Activated CD4-positive, alpha-beta T cell treated with anti-CD3 and anti-CD28 coated beads, Interleukin-2, amount 10 ng/mL, durations not matched to agents 7 days and 5 days (primary cell): ENCODE results near the gene HSD17B2. TPM values are rescaled to one million over a fixed set of nuclear protein-coding genes. Genes with fewer than 3 reads are reported as not detected.

Experiments
- CTCF ChIA-PET: fragments of 350-600 bp; sonication (Branson Sonifier 250); formaldehyde crosslinking; loops from one replicate; lab custom pipeline; 2021; ENCODE audit warnings: antibody characterized with exemption; lab: Charles Lee
- POLR2A ChIA-PET: fragments of 350-600 bp; sonication (Branson Sonifier 250); formaldehyde crosslinking; loops from one replicate; lab custom pipeline; 2021; ENCODE audit warnings: antibody characterized with exemption; lab: Charles Lee
- DNase-seq: peaks from one replicate; pipeline ENCODE4 v3.0.0-alpha.2; 2020
- H3K27ac Mint-ChIP-seq: one replicate; pipeline ENCODE4 v1.8.0; 2021; ENCODE audit warnings: mild to moderate bottlenecking, moderate library complexity, mixed read lengths
- H3K27me3 Mint-ChIP-seq: one replicate; pipeline ENCODE4 v1.8.0; 2021; ENCODE audit warnings: mixed read lengths
- H3K36me3 Mint-ChIP-seq: one replicate; pipeline ENCODE4 v1.8.0; 2021; ENCODE audit warnings: low read depth, mixed read lengths
- H3K4me1 Mint-ChIP-seq: one replicate; pipeline ENCODE4 v1.8.0; 2021; ENCODE audit warnings: mixed read lengths
- H3K4me3 Mint-ChIP-seq: one replicate; pipeline ENCODE4 v1.8.0; 2021; ENCODE audit warnings: mild to moderate bottlenecking, moderate library complexity, mixed read lengths
- H3K9me3 Mint-ChIP-seq: one replicate; pipeline ENCODE4 v1.8.0; 2021; ENCODE audit warnings: mixed read lengths
- total RNA-seq, 2 experiments: library from RNA; stranded (reverse); gene quantifications; one replicate each; pipeline ENCODE4 v1.2.3, GENCODE V29; 2021

Gene HSD17B2
- total RNA-seq, 2 experiments from 2014 or later = not detected

DNA sequence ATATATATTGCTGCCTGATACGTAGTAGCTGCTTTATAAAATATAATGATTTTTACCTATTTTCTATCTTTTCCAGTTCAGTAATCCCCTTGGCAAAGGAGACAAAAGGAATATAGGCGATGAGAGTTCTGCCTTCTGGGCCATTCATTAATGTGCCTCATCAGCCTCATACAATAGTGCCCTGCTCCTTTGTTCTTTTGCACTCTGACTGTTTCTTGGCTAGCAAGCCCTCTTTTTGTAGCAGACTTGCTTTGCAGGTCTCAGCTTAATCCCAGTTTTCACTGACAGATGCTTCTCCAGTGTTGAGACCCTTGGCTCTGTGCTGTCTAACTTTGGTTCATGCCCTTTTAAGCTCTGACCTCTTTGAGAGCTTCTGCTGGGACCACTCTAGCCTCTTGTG is 10.4 kb downstream of the HSD17B2 start:
- ChIA-PET CTCF (interaction anchor here (1.0 kb wide), 1 partner anchor 15 kb away, joined by 6 read pairs; no protein-coding TSS in a partner anchor), POLR2A (no interaction called here)
- Mint-ChIP-seq H3K9me3 (no peaks in the 10 kb centered on the region), H3K4me3 (no peak overlapping the region), H3K4me1 (no peaks in the 10 kb centered on the region), H3K27me3 (peaks cover 14% of the 10 kb centered on the region), H3K27ac (no peak overlapping the region), H3K36me3 (no peaks in the 10 kb centered on the region)
- no peak for DNase-seq

DNA sequence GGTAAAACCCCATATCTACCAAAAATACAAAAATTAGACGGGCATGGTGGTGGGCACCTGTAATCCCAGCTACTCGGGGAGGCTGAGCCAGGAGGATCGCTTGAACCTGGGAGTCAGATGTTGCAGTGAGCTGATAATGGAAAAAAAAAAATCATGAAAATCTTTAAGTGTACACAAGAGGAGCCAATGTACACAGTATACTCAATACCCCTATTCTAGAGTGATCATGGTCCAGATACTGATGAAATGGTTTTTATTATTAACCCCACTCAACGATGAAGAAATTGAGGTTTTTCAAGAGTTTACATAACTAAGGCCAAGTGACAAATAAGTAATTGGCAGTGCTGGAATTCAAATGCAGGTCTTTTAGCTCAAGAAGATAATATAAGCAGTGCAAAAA is 11.5 kb downstream of the HSD17B2 start:
- Mint-ChIP-seq H3K4me3 (no peak overlapping the region), H3K9me3 (no peaks in the 10 kb centered on the region), H3K27ac (no peak overlapping the region), H3K4me1 (no peaks in the 10 kb centered on the region), H3K27me3 (peaks cover 18% of the 10 kb centered on the region), H3K36me3 (no peaks in the 10 kb centered on the region)
- ChIA-PET CTCF (interaction anchor here (0.6 kb wide), 1 partner anchor 1288 kb away, joined by 3 read pairs; no protein-coding TSS in a partner anchor), POLR2A (no interaction called here)
- DNase-seq = no peak

DNA sequence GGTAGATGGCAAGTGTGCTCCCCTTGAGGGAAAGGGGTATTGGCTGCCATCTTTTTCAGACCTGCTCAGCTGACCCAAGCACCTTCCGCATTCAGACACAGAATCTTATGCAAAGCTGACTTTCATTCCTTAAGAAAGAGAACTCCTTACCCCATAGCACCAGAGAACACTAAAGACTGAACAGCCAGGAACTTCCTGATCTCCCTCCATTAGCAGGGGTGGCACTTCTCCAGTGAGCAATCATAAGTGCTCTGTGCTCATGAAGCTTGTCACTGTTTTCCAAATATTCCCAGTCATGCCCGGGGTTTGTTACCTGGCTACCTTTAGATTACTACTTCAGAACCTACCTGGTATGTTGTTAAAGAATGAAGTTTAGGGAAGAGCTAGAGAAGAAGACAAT is 11.9 kb downstream of the HSD17B2 start:
- H3K4me3 Mint-ChIP-seq = no peak overlapping the region
- no peak overlapping the region for H3K27ac Mint-ChIP-seq
- H3K36me3 Mint-ChIP-seq = no peaks in the 10 kb centered on the region
- POLR2A ChIA-PET = no interaction called here
- H3K4me1 Mint-ChIP-seq = no peaks in the 10 kb centered on the region
- CTCF ChIA-PET = interaction anchor here (0.6 kb wide), 1 partner anchor 1288 kb away, joined by 3 read pairs; no protein-coding TSS in a partner anchor
- no peaks in the 10 kb centered on the region for H3K9me3 Mint-ChIP-seq
- DNase-seq = no peak
- peaks cover 18% of the 10 kb centered on the region for H3K27me3 Mint-ChIP-seq

DNA sequence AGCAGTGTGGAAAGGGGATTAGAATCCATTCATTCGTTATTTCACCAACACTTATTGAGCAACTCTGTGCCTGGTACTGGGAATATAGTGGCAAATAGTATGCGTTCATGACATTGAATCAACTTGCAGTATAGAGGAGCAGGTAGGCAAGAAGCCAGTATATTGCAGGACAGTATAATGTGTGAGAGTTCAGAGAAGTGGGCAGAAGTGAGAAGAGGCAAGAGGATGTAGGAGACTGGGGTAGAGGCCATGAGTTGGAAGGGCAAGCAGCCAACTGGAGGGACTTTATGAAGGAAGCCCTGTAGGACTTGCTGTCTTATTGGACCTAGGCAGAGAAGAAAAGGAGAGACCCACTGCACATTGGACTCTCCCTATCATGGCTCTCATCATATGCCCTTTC is 12.3 kb downstream of the HSD17B2 start:
- H3K4me3 Mint-ChIP-seq = no peak overlapping the region
- no peak overlapping the region for H3K27ac Mint-ChIP-seq
- H3K27me3 Mint-ChIP-seq = peaks cover 18% of the 10 kb centered on the region
- H3K4me1 Mint-ChIP-seq = no peaks in the 10 kb centered on the region
- no peak for DNase-seq
- ChIA-PET POLR2A (no interaction called here), CTCF (interaction anchor here (0.6 to 1.0 kb wide), 2 partner anchors 23 to 1287 kb away, joined by 3 read pairs; no protein-coding TSS in a partner anchor)
- H3K9me3 Mint-ChIP-seq = no peaks in the 10 kb centered on the region
- H3K36me3 Mint-ChIP-seq = no peaks in the 10 kb centered on the region

DNA sequence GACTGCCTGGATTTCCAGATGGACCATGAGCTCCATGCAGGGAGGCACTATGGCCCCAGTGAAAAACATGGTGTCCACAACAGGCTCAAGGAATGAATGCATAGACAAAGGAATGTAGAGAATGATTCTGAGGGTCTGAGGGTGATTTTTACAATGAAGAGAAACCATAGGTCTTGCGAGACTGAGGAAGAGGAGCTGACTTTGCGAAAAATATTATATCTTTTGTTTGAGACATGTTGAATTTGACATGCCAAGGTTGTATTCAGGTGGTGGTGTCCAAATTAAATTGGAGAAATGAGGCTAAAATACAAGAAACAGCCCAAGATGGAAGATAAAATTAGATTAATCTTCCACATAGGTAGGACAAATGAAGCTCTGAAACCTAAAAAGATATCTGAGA is 12.7 kb downstream of the HSD17B2 start:
- no peaks in the 10 kb centered on the region for H3K9me3 Mint-ChIP-seq
- H3K27me3 Mint-ChIP-seq = peaks cover 18% of the 10 kb centered on the region
- H3K36me3 Mint-ChIP-seq = no peaks in the 10 kb centered on the region
- no peak overlapping the region for H3K27ac Mint-ChIP-seq
- no peaks in the 10 kb centered on the region for H3K4me1 Mint-ChIP-seq
- ChIA-PET POLR2A (no interaction called here), CTCF (interaction anchor here (1.0 kb wide), 1 partner anchor 23 kb away, joined by 3 read pairs; no protein-coding TSS in a partner anchor)
- no peak overlapping the region for H3K4me3 Mint-ChIP-seq
- DNase-seq = no peak

DNA sequence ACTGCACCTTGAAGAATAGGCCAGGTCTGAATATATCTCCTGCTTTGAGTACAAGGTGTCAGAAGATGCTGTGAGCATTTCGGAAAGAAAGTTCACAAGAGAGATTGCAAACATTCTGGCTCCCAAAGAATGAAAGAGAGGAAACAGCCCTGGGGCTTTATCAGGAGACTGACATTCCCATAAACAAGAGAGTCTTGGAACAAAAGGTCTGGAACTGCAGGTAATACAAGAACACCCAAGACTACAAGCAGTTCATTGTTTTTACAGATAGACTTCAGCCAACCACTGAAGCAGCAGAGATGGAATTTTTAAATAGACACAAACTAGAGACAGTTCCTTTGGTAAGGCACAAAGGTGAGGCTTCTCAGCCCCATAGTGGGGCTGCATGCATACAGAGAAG is 14.4 kb downstream of the HSD17B2 start:
- ChIA-PET POLR2A (no interaction called here), CTCF (no interaction called here)
- Mint-ChIP-seq H3K4me3 (no peak overlapping the region), H3K27me3 (peaks cover 28% of the 10 kb centered on the region), H3K27ac (no peak overlapping the region), H3K36me3 (no peaks in the 10 kb centered on the region), H3K9me3 (no peaks in the 10 kb centered on the region), H3K4me1 (no peaks in the 10 kb centered on the region)
- no peak for DNase-seq

DNA sequence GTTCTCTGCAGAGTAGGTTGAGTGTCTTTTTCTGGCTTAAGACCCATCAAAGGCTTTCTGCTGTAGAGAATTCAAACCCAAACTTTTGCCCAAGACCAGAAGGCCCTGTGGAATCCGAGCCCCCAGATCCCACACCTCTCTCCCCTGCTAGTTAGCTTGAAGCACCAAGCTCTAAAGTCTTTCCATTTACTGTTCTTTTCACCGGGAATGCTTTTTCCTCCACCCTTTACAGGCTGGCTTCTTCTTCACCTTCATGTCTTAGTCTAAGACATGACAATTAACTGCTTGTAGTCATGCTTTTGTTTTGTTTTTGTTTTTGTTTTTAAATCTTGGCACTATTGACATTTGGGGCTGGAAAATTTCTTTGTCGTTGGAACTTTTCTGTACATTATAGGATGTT is 15.5 kb downstream of the HSD17B2 start:
- CTCF ChIA-PET = interaction anchor here (1.4 kb wide), 1 partner anchor 179 kb away, joined by 3 read pairs; no protein-coding TSS in a partner anchor
- no peak overlapping the region for H3K27ac Mint-ChIP-seq
- peaks cover 28% of the 10 kb centered on the region for H3K27me3 Mint-ChIP-seq

DNA sequence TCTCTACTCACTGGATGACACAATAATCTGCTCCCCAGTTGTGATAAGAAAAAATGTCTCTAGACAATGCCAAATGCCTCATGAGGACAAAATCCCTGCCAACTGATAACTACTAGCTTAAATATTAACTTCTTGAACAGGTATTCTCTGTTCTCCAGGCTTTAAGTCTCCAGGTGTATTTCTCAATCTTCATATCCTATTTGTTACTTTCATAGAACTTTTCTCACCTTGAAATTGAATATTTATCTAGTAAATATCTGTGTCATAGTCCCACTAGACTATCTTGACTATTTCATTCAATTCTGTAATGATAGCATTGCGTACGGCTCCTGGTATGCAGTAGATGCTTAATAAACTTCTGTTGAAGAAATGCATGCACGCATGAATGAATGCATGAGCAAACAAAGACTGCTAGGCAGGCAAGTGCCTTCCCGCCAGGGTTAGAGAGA is 15.9 kb downstream of the HSD17B2 start:
- no peaks in the 10 kb centered on the region for H3K36me3 Mint-ChIP-seq
- no peak overlapping the region for H3K27ac Mint-ChIP-seq
- no peak overlapping the region for H3K4me3 Mint-ChIP-seq
- ChIA-PET CTCF (interaction anchor here (1.4 kb wide), 1 partner anchor 179 kb away, joined by 3 read pairs; no protein-coding TSS in a partner anchor), POLR2A (no interaction called here)
- no peak for DNase-seq
- H3K27me3 Mint-ChIP-seq = peaks cover 28% of the 10 kb centered on the region
- no peaks in the 10 kb centered on the region for H3K4me1 Mint-ChIP-seq
- no peaks in the 10 kb centered on the region for H3K9me3 Mint-ChIP-seq

More for the DNA sequence above, 15.5 kb downstream of the HSD17B2 start:
- DNase-seq = no peak
- H3K36me3 Mint-ChIP-seq = no peaks in the 10 kb centered on the region
- H3K9me3 Mint-ChIP-seq = no peaks in the 10 kb centered on the region
- no peaks in the 10 kb centered on the region for H3K4me1 Mint-ChIP-seq
- H3K4me3 Mint-ChIP-seq = no peak overlapping the region
- POLR2A ChIA-PET = no interaction called here

DNA sequence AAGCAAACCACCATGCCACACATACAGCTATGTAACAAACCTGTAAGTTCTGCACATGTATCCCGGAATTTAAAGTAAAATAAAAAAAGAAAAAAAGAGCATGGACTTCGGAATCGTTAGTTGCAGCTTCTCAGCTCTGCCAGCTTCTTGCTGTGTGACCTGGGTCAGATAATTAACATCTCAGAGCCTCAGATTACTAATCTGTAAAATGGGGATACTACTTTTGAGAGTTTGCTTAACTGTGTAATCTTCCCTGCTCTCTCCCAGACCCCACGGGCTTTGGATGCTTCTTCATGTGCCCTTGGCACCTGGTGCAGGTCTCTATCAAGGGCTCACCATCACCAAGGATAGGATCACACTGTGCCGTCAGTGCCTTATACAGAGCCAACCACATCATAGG is 16.6 kb downstream of the HSD17B2 start:
- no peaks in the 10 kb centered on the region for H3K4me1 Mint-ChIP-seq
- ChIA-PET CTCF (interaction anchor here (1.4 kb wide), 1 partner anchor 178 kb away, joined by 3 read pairs; no protein-coding TSS in a partner anchor), POLR2A (no interaction called here)
- no peaks in the 10 kb centered on the region for H3K36me3 Mint-ChIP-seq
- DNase-seq = no peak
- H3K27me3 Mint-ChIP-seq = peaks cover 28% of the 10 kb centered on the region
- no peak overlapping the region for H3K4me3 Mint-ChIP-seq
- H3K27ac Mint-ChIP-seq = no peak overlapping the region
- no peaks in the 10 kb centered on the region for H3K9me3 Mint-ChIP-seq

DNA sequence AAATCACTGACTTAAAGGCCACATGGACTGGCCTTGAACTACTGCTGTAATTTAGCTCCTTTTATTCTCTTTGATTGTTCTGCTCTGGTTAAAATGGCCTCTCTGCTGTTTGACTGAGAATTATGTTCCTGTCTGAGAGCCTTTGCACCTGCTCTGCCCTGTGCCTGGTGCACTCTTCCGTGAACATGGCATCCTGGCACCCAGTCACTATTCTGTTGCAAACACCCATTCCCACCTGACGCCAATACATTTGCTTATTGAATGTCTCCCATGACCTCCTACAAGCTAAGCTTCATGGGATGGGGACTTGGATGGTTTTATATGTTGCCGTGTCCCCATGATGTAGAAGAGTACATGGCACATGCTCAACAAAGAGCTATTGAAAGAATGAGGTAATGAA is 20.1 kb downstream of the HSD17B2 start:
- Mint-ChIP-seq H3K36me3 (no peaks in the 10 kb centered on the region), H3K9me3 (no peaks in the 10 kb centered on the region), H3K4me1 (no peaks in the 10 kb centered on the region), H3K4me3 (no peak overlapping the region), H3K27ac (no peak overlapping the region), H3K27me3 (peaks cover 18% of the 10 kb centered on the region)
- DNase-seq = no peak
- ChIA-PET POLR2A (no interaction called here), CTCF (no interaction called here)

DNA sequence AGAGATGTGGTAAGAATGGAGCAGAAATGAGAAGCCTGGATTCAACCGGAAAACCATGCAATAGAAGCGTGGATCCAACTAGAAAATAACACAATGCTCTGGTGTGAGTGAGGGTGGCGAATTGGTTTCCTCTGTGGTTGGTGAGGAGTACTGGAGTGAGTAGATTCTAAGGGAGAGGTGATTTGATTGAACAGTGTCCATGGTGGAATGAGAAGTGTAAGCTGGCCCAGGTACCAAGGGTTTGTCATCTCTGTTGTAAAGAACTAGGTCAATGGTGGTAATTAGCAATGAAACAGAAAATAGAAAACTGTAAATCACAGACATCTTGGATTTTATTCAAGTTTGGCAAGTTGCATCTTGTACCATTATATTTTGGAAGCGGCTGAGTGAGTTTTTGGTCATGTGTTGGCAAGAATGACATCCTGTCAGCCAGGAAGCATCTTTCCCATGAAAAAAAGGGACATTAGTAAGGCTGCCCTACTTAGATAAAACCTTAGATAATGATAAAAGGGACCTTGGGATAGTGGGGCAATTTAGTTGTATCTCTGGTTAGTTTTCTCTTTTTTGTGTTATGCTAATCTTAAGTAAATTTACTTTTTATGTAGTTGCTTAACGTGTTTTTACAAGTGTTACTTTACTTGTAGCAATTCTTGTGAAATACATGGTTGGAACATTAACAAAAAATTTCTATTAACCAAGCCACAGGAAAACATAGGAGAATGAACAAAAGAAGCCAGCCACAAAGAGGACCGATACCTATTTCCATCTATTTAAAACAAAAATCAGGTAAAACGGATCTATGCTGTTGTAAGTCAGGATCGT is 20.9 kb downstream of the HSD17B2 start:
- no peaks in the 10 kb centered on the region for H3K9me3 Mint-ChIP-seq
- POLR2A ChIA-PET = no interaction called here
- no peaks in the 10 kb centered on the region for H3K36me3 Mint-ChIP-seq
- H3K27ac Mint-ChIP-seq = no peak overlapping the region
- CTCF ChIA-PET = no interaction called here
- peaks cover 18% of the 10 kb centered on the region for H3K27me3 Mint-ChIP-seq
- DNase-seq = no peak
- H3K4me3 Mint-ChIP-seq = no peak overlapping the region
- no peaks in the 10 kb centered on the region for H3K4me1 Mint-ChIP-seq

DNA sequence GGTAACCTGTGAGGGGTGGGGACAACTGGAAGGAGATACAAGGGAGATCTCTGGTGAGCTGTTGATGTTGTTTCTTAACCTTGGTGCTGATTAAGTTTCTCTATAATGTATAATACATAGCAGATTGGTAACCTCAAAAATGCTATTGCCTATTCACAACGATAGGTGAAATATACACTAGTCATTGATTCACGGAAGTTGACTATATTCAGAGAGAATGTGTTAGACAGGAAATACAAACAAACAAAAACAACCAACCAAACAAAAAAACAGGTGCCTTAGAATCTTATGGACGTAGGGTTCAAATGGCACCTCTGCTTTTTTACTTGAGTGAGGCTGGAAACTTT is 21.5 kb downstream of the HSD17B2 start:
- Mint-ChIP-seq H3K9me3 (no peaks in the 10 kb centered on the region), H3K27me3 (peaks cover 13% of the 10 kb centered on the region), H3K4me3 (no peak overlapping the region), H3K4me1 (no peaks in the 10 kb centered on the region), H3K27ac (no peak overlapping the region), H3K36me3 (no peaks in the 10 kb centered on the region)
- CTCF ChIA-PET = no interaction called here
- no peak for DNase-seq
- POLR2A ChIA-PET = no interaction called here

DNA sequence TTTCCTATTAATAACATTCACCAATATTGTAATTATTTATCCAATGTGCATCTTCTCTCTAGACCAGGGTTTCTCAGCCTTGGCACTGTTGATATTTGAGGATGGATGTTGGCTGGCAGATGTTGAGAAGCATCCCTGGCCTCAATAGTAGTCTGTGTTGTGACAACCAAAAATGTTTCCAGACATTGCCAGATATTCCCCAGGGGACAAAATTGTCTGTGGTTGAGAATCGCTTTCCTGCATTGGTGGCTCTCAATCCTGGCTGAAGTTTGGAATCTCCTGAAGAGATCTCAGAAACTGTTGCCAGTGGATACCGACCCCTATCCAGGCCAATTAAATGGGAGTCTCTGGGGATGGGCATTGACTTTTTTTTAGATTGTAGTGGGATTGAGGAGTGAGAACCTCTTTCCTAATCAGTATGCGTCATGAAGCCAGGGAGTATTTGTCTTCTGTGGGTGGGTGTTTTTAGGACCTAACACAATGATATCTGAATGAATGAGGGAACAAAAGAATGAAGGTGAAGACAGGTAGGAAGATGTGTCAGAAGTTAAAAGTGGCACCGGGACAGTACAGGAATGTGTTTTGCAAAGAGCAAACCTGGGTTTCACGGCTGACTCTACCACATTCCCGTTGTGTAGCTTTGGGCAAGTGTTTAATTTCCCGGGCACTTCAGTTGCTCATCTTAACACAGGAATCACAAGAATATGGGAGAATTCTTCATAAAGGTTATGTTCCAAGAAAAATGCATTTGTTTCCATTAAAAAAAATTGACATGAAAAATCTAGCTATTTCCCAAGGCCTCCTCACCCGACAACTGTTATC is 24.3 kb downstream of the HSD17B2 start:
- Mint-ChIP-seq H3K9me3 (no peaks in the 10 kb centered on the region), H3K36me3 (no peaks in the 10 kb centered on the region), H3K27ac (no peak overlapping the region), H3K4me3 (no peak overlapping the region), H3K27me3 (peaks cover 3% of the 10 kb centered on the region), H3K4me1 (no peaks in the 10 kb centered on the region)
- no peak for DNase-seq
- POLR2A ChIA-PET = no interaction called here
- CTCF ChIA-PET = interaction anchor here (1.4 kb wide), 1 partner anchor 170 kb away, joined by 3 read pairs; no protein-coding TSS in a partner anchor
